GM19372 (cell line): Measurements from ENCODE around the gene UBXN7.
"Not testable (repeated sequence)": the region's sequence is repeated elsewhere in the genome, so short reads cannot be mapped to it uniquely, and the experiment has no call there.

Experiments used
- ATAC-seq: cut with Tn5 transposase; IDR thresholded peaks from one replicate; pipeline ENCODE4 v1.9.1; 2021; ENCODE audit warnings: mild to moderate bottlenecking, low read depth, moderate library complexity; ENCODE audit not compliant: unreplicated experiment

Gene UBXN7

GRCh38 chr3:196357905-196358304 is 74.3 kb downstream of the UBXN7 start:
- no peak for ATAC-seq

DNA sequence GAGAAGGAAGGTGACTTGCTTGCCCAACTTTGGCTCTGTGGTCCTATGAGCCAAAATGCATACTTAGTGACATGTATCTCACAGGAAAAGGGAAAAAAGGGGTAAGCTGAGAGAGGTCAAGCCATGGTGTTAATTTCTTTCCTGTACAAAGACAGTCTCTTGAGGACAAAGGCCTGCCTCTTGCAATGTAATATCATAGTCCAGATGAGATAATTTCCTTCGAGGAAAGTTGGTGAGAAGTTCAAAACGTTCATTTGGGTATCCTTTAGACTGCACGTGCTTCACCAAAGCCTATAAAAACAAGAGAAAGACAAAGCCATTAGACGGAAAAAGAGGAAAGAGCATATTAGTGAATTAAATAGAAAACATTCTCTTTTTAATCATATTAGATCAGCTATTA is 75.7 kb downstream of the UBXN7 start:
- ATAC-seq, result no peak

DNA sequence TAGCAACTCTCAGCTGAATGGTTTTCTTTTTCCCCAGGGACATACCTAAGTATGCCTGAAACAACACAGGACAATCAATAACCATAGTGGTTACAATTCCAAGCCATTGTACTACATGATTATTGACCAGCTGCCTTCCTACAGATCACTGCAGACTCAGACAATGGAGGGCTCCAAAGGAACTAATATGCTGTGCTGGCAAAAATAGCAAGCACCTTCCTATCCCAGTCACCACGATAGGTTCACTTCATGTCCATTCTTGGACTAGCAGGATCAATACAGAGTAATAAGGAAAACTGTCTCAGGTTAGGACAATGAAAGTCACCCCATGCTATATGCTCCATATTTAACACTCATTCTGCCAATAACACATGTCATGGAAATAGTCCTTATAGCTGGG is 76.6 kb downstream of the UBXN7 start:
- ATAC-seq, result no peak

DNA sequence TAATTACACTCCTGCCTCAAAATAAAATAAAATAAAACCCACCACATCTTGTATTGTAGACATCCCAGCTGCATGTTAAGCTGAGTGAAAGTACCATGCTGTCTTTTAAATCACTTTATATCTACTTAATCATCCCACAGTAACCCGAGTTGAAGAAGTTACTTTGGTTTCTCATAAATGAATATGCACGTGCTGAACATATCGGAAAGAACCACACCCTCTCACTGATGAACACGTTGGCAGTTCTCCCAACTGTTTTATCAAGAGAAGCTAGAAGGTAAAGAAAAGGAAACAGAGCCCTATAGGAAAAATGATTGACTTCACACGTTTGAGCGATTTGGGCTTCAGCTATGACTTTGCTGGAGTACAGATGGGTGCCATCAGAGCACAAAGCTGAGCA is 78.1 kb downstream of the UBXN7 start:
- no peak for ATAC-seq

DNA sequence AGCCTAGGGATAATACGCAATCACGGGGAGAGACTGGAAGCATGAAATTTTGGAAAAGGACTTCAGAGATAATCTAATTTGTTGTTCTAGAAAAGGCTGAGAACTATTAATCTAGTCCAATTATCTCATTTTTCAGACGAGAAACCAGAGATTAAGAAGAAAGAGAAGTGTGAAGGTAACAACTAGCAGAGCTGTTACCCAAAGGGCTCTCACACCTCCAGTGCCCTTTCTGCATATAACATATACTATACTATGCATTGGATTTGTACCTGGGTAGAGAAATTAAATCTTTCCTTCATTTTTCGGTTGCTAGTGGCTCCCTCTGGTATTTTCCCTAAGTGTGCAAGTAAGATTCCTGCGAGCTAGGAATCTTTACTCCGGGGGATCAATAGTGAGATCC is 80.7 kb downstream of the UBXN7 start:
- ATAC-seq, result no peak

- no peak for ATAC-seq
Measured at GRCh38 chr3:196350067-196350466, 82.2 kb downstream of the UBXN7 start.

GRCh38 chr3:196348698-196349097 is 83.5 kb downstream of the UBXN7 start:
- ATAC-seq, result no peak

GRCh38 chr3:196344663-196345062 is 87.6 kb downstream of the UBXN7 start:
- no peak for ATAC-seq

DNA sequence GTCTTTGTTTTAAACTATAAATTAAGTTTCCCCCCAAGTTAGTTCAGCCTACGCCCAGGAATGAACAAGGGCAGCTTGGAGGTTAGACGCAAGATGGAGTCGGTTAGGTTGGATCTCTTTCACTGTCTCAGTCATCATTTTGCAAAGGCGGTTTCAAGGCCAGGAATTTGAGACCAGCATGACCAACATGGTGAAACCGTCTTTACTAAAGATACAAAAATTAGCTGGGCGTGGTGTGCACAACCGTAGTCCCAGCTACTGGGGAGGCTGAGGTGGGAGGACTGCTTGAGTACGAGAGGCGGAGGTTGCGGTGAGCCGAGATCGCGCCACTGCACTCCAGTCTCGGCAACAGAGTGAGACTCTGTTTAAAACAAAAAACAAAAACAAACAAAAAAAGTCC is 88.3 kb downstream of the UBXN7 start:
- not testable (repeated sequence) for ATAC-seq

- ATAC-seq, result no peak
Measured at GRCh38 chr3:196341137-196341536, 91.1 kb downstream of the UBXN7 start.

GRCh38 chr3:196340466-196340865 is 91.8 kb downstream of the UBXN7 start:
- ATAC-seq, result no peak

DNA sequence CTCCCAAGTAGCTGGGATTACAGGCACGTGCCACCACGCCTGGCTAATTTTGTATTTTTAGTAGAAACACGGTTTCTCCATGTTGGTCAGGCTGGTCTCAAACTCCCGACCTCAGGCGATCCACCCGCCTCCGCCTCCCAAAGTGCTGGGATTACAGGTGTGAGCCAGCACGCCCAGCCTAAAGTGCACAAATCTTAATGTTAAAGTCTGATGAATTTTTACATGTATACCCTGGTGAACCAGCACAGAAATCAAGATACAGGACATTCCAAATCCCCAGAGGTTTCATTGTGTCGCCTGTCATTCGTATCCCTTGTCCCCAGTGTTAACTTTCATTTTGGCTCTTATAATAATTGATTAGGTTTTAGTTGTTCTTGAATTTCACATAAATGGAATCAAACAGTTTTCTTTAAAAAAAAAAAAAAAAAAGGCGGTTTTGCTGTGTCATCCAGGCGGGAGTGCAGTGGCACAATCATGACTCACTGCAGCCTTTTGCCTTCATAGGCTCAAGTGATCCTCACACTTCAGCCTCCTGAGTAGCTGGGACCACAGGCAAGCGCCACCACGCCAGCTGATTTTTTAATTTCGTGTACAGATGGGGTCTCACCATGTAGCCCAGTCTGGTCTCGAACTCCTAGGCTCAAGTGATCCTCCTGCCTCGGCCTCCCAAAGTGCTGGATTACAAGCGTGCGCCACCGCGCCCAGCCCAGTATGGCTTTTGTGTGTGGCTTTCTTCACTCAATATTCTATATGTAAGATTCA is 92.6 kb downstream of the UBXN7 start:
- no peak for ATAC-seq

DNA sequence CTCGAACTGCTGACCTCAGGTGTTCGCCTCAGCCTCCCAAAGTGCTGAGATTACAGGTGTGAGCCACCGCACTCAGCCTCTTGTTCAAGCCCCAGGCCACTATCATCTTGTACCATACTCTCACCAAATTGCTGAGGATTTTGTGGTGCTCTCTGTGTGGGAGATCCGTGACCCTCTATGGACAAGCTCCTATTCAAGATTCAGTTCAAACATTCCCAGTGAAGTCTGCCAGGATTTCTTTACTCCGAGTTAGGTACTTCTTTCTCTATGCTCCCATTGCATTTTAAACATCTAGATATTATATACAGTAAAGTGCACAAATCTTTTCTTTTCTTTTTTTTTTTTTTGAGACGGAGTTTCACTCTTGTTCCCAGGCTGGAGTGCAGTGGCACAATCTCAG is 93.2 kb downstream of the UBXN7 start:
- ATAC-seq, result no peak

DNA sequence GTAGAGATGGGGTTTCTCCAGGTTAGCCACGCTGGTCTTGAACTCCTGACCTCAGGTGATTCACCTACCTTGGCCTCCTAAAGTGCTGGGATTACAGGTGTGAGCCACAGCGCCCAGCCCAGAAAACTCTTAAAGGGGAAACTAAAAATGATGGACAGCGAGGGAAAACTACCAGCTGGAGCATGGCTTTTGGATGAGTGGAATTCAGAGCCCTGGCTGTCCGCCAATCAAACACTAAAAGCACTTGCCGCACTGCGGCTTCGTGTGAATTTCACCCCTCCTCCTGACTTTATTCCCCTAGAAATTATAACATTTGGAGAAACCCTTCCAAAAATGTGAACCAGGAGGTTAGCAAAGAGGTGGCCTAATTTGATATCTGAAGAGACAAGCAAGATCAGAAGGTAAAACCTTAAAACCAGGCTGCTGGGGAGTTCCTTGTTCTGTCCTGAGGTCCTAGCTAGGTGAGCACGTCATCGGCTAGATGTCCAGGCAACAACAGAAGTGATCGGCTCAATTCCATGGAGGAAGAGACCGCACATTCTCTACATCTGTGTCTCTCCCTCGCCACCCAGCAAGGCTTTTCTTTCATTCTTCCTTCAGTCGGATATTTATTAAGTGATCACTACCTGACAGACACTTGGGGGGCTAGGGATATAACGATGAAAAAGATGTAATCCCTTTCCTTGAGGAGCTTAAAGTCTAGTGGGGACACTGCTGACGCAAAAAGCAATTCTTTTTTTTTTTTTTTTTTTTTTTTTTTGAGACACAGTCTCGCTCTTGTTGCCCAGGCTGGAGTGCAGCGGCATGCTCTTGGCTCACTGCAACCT is 95.7 kb downstream of the UBXN7 start:
- no peak for ATAC-seq

GRCh38 chr3:196335503-196335948 is 96.7 kb downstream of the UBXN7 start:
- no peak for ATAC-seq

GRCh38 chr3:196334982-196335381 is 97.2 kb downstream of the UBXN7 start:
- no peak for ATAC-seq

DNA sequence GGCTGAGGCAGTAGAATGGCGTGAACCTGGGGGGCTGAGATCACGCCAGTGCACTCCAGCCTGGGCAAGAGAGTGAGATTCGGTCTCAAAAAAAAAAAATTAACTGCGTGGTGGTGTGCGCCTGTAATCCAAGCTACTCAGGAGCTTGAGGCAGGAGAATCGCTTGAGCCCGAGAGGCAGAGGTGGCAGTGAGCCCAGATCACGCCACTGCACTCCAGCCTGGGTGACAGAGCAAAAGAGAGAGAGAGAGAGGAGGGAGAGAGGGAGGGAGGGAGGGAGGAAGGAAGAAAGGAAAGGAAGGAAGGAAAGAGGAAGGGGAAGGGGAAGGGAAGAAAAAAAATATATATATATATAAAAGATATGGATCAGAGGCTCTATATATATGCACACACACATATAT is 100.1 kb downstream of the UBXN7 start:
- ATAC-seq, result no peak

- no peak for ATAC-seq
Measured at GRCh38 chr3:196327405-196327804, 104.8 kb downstream of the UBXN7 start.

GRCh38 chr3:196326936-196327335 is 105.3 kb downstream of the UBXN7 start:
- no peak for ATAC-seq

DNA sequence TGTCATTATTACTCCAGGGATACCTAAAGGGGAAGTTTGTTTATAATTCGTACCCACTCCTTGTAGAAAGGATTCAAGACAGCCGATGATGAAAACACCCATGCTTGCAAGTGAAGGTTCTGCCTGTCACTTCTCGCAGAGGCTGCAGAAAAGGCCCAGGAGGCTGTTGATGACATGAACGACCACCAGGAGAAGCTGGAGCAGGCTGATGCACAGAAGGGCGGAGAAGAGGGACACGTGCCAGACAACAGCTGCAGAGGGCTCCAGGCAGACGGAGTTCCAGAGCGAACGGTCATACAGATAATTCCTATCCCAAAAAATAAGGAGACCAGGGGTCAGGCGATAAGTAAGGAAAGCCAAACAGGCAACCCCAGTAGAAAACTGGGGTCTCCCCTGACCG is 108.5 kb downstream of the UBXN7 start:
- ATAC-seq, result no peak

GRCh38 chr3:196323016-196323415 is 109.2 kb downstream of the UBXN7 start:
- no peak for ATAC-seq

DNA sequence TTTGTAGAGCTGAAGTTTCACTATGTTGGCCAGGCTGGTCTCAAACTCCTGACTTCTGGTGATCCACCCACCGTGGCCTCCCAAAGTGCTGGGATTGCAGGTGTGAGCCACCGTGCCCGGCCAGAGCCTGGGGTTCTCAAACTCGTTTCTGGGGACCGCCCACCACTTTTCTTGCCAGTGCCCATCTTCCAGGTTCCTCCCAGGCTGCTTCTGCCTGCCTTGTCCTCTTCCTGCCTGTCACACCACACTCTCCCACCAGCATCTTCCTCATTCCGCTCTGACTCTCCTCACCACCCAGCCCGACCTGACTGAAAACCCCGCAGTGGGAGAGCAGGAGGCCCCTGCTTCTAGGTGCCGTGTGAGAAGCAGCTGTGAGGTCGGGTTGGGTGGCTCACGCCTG is 111.1 kb downstream of the UBXN7 start:
- no peak for ATAC-seq
